H1 (cell line): Measurements from ENCODE around the gene LCOR. TPM values are rescaled to one million over a fixed set of nuclear protein-coding genes. Genes with fewer than 3 reads are reported as not detected.

ENCODE experiments used
- CTCF ChIA-PET: fragments of 300-600 bp; sonication (Branson Sonifier 250); formaldehyde crosslinking; loops from one replicate; lab custom pipeline; 2021; ENCODE audit not compliant: partially characterized antibody; lab: Charles Lee
- POLR2A ChIA-PET: fragments of 300-600 bp; sonication (Branson Sonifier 250); formaldehyde crosslinking; loops from one replicate; lab custom pipeline; 2021; ENCODE audit warnings: inconsistent platforms; ENCODE audit not compliant: partially characterized antibody; lab: Charles Lee
- DNase-seq, 2 experiments: peaks; one replicate each; pipeline versions ENCODE4 v3.0.0 to v3.0.0-alpha.2; 2010 to 2022; ENCODE audit warnings: low spot score in 2 of 2, low read depth in 1 of 2, mixed read lengths in 1 of 2
- FAIRE-seq: peaks from 2 replicates; lab custom pipeline; 2011; peaks lifted over from hg19 to GRCh38; lab: Jason Lieb, UNC
- H2AFZ ChIP-seq: 2 replicates; pipeline ENCODE4 v1.8.1; 2012; ENCODE audit warnings: low read length, inconsistent platforms
- H2AK5ac ChIP-seq: 2 replicates; pipeline ENCODE4 v1.6.1; 2013; ENCODE audit warnings: low read depth, low read length
- H2BK120ac ChIP-seq: replicated peaks from 2 replicates; pipeline ENCODE3; 2013; ENCODE audit warnings: low read depth, low read length, inconsistent platforms
- H2BK12ac ChIP-seq: 2 replicates; pipeline ENCODE4 v1.6.1; 2013; ENCODE audit warnings: low read depth, low read length
- H2BK15ac ChIP-seq: 2 replicates; pipeline ENCODE4 v1.6.1; 2013; ENCODE audit warnings: low read length
- H2BK20ac ChIP-seq: 2 replicates; pipeline ENCODE4 v1.6.1; 2013; ENCODE audit warnings: low read length
- H2BK5ac ChIP-seq: 2 replicates; pipeline ENCODE4 v1.6.1; 2013; ENCODE audit warnings: low read depth, low read length
- H3K14ac ChIP-seq: 2 replicates; pipeline ENCODE4 v1.6.1; 2013; ENCODE audit warnings: inconsistent platforms; ENCODE audit not compliant: insufficient read length
- H3K18ac ChIP-seq: 2 replicates; pipeline ENCODE4 v1.6.1; 2013; ENCODE audit warnings: low read length; ENCODE audit errors: extremely low read depth
- H3K23ac ChIP-seq: 2 replicates; pipeline ENCODE4 v1.6.1; 2013; ENCODE audit warnings: inconsistent platforms; ENCODE audit not compliant: insufficient read length
- H3K23me2 ChIP-seq: 2 replicates; pipeline ENCODE4 v1.6.1; 2013; ENCODE audit warnings: low read depth, low read length
- H3K27ac ChIP-seq: 2 replicates; pipeline ENCODE4 v1.6.1; 2011; ENCODE audit warnings: low read depth, low read length, inconsistent platforms
- H3K27me3 ChIP-seq, 4 experiments: replicated peaks in 1 of 4; 1 replicate in 1 of 4; 2 replicates in 3 of 4; pipeline versions ENCODE4 v1.6.1 to v1.8.1; 2011 to 2013; ENCODE audit warnings: low read length in 3 of 4, mild to moderate bottlenecking in 3 of 4, inconsistent platforms in 2 of 4, mixed read lengths in 2 of 4, moderate library complexity in 1 of 4; ENCODE audit not compliant: control insufficient read depth in 3 of 4, insufficient read depth in 3 of 4; ENCODE audit errors: extremely low read depth in 1 of 4
- H3K36me3 ChIP-seq, 4 experiments: 2 replicates each; pipeline versions ENCODE4 v1.6.1 to v1.8.1; 2011 to 2013; ENCODE audit warnings: mild to moderate bottlenecking in 4 of 4, low read length in 3 of 4, moderate library complexity in 2 of 4, control low read depth in 1 of 4, inconsistent platforms in 1 of 4; ENCODE audit not compliant: insufficient read depth in 4 of 4, control insufficient read depth in 2 of 4
- H3K4ac ChIP-seq: replicated peaks from 2 replicates; pipeline ENCODE3; 2013; ENCODE audit warnings: low read length, low read depth, mixed read lengths, inconsistent platforms; ENCODE audit not compliant: insufficient read length
- H3K4me1 ChIP-seq, 4 experiments: replicated peaks in 1 of 4; 1 replicate in 1 of 4; 2 replicates in 3 of 4; pipeline versions ENCODE4 v1.6.1 to v1.8.1; 2011 to 2013; ENCODE audit warnings: low read length in 3 of 4, inconsistent platforms in 2 of 4, mixed read lengths in 1 of 4; ENCODE audit not compliant: insufficient read depth in 4 of 4, control insufficient read depth in 3 of 4
- H3K4me2 ChIP-seq, 2 experiments: 2 replicates each; pipeline versions ENCODE4 v1.6.1 to v1.8.1; 2011 to 2013; ENCODE audit warnings: low read depth in 2 of 2, low read length in 2 of 2, control low read depth in 1 of 2, inconsistent platforms in 1 of 2, mild to moderate bottlenecking in 1 of 2; ENCODE audit not compliant: insufficient read depth in 1 of 2
- H3K4me3 ChIP-seq, 4 experiments: fragments of 200-600, 300-600 bp in 1 of 4; sonication (generic), shearing (Covaris generic), sonication (Bioruptor Twin) in 1 of 4; 2 replicates each; pipeline versions ENCODE4 v1.5.1 to v1.8.1; 2011 to 2016; ENCODE audit warnings: low read length in 4 of 4, low read depth in 3 of 4, control low read depth in 2 of 4, inconsistent platforms in 2 of 4, mild to moderate bottlenecking in 2 of 4, mixed read lengths in 1 of 4, moderate library complexity in 1 of 4; ENCODE audit not compliant: insufficient read depth in 2 of 4; ENCODE audit errors: extremely low read depth in 1 of 4
- H3K56ac ChIP-seq: replicated peaks from 2 replicates; pipeline ENCODE3; 2013; ENCODE audit warnings: low read depth, mild to moderate bottlenecking, mixed read lengths, low read length, inconsistent platforms; ENCODE audit not compliant: insufficient read length
- H3K79me1 ChIP-seq: 2 replicates; pipeline ENCODE4 v1.6.1; 2013; ENCODE audit warnings: low read depth, low read length, control low read depth
- H3K79me2 ChIP-seq, 2 experiments: 2 replicates each; pipeline versions ENCODE4 v1.6.1 to v1.8.1; 2012 to 2013; ENCODE audit warnings: low read length in 2 of 2, mild to moderate bottlenecking in 2 of 2, inconsistent platforms in 1 of 2; ENCODE audit not compliant: insufficient read depth in 2 of 2, control insufficient read depth in 1 of 2
- H3K9ac ChIP-seq, 4 experiments: replicated peaks in 1 of 4; 1 replicate in 1 of 4; 2 replicates in 3 of 4; pipeline versions ENCODE4 v1.6.1 to v1.8.1; 2011 to 2013; ENCODE audit warnings: low read depth in 3 of 4, low read length in 3 of 4, control low read depth in 2 of 4, mild to moderate bottlenecking in 2 of 4, moderate library complexity in 2 of 4, inconsistent platforms in 1 of 4; ENCODE audit errors: extremely low read depth in 1 of 4
- H3K9me3 ChIP-seq, 2 experiments: 2 replicates each; pipeline versions ENCODE4 v1.6.1 to v1.8.1; 2012 to 2013; ENCODE audit warnings: mild to moderate bottlenecking in 2 of 2, moderate library complexity in 2 of 2, control low read depth in 1 of 2, inconsistent platforms in 1 of 2, low read depth in 1 of 2, low read length in 1 of 2, mixed read lengths in 1 of 2; ENCODE audit not compliant: insufficient read depth in 2 of 2
- H4K20me1 ChIP-seq, 2 experiments: replicated peaks in 1 of 2; 2 replicates each; pipeline versions ENCODE3 to v1.8.1; 2011 to 2013; ENCODE audit warnings: inconsistent platforms in 2 of 2, low read length in 2 of 2, mild to moderate bottlenecking in 1 of 2; ENCODE audit not compliant: insufficient read depth in 2 of 2, control insufficient read depth in 1 of 2
- H4K5ac ChIP-seq: 2 replicates; pipeline ENCODE4 v1.6.1; 2013; ENCODE audit warnings: low read length, low read depth, mixed read lengths, inconsistent platforms; ENCODE audit not compliant: insufficient read length
- H4K8ac ChIP-seq: 2 replicates; pipeline ENCODE4 v1.8.0; 2013; ENCODE audit warnings: mild to moderate bottlenecking, moderate library complexity, low read length, inconsistent platforms; ENCODE audit not compliant: insufficient read depth; ENCODE audit errors: extremely low read depth
- H4K91ac ChIP-seq: replicated peaks from 2 replicates; pipeline ENCODE3; 2013; ENCODE audit warnings: low read length, mixed read lengths, inconsistent platforms; ENCODE audit not compliant: insufficient read length
- ASH2L ChIP-seq: fragments of 200-600, 300-600 bp; sonication (generic); IDR thresholded peaks from one replicate; pipeline ENCODE4 v1.7.1; 2017; ENCODE audit warnings: low read length
- BACH1 ChIP-seq: IDR thresholded peaks from 2 replicates; pipeline ENCODE4 v1.6.1; 2012; ENCODE audit warnings: low read length, improper control_type of control experiment
- BCL11A ChIP-seq, 2 experiments: IDR thresholded peaks; one replicate each; pipeline ENCODE4 v1.6.1; 2011; ENCODE audit warnings: low read depth in 2 of 2, low read length in 2 of 2, mild to moderate bottlenecking in 2 of 2
- CBX8 ChIP-seq: fragments of 300-800, 300-1000 bp; sonication (generic); IDR thresholded peaks from 2 replicates; pipeline ENCODE4 v1.7.1; 2016; ENCODE audit warnings: low read depth, low read length, borderline replicate concordance
- CHD1 ChIP-seq: IDR thresholded peaks from 2 replicates; pipeline ENCODE4 v1.6.1; 2012; ENCODE audit warnings: low read depth, low read length, improper control_type of control experiment
- CREB1 ChIP-seq: IDR thresholded peaks from 2 replicates; pipeline ENCODE4 v1.6.1; 2012; ENCODE audit warnings: inconsistent platforms
- EZH2 ChIP-seq: fragments of 200-600 bp; sonication (generic); IDR thresholded peaks from 2 replicates; pipeline ENCODE4 v1.7.1; 2012; ENCODE audit warnings: low read depth, mild to moderate bottlenecking, moderate library complexity, low read length, inconsistent platforms; ENCODE audit not compliant: severe bottlenecking
- HDAC6 ChIP-seq: IDR thresholded peaks from one replicate; pipeline ENCODE4 v1.7.1; 2012; ENCODE audit warnings: low read depth, mild to moderate bottlenecking, inconsistent platforms, low read length, moderate library complexity
- POLR2AphosphoS5 ChIP-seq: IDR thresholded peaks from 2 replicates; pipeline ENCODE4 v1.6.1; 2011; ENCODE audit warnings: low read depth, low read length
- SIRT6 ChIP-seq: IDR thresholded peaks from one replicate; pipeline ENCODE4 v1.7.1; 2012; ENCODE audit warnings: low read length, inconsistent platforms
- SP2 ChIP-seq: IDR thresholded peaks from 2 replicates; pipeline ENCODE4 v1.6.1; 2012; ENCODE audit warnings: mild to moderate bottlenecking, low read length, inconsistent platforms
- SRF ChIP-seq: IDR thresholded peaks from 2 replicates; pipeline ENCODE4 v1.6.1; 2011; ENCODE audit warnings: mild to moderate bottlenecking, low read depth, low read length, moderate library complexity
- TAF7 ChIP-seq: optimal IDR thresholded peaks from 2 replicates; pipeline ENCODE3; 2011; ENCODE audit warnings: low read depth, mild to moderate bottlenecking, inconsistent platforms, low read length, moderate library complexity, borderline replicate concordance
- WGBS, 2 experiments: shearing (Covaris generic) in 1 of 2; methylation state at CpG; one replicate each; pipeline versions ENCODE4 v1.1.6 to v1.1.7; 2013 to 2015; ENCODE audit warnings: low lambda C conversion rate in 2 of 2, mixed read lengths in 2 of 2, inconsistent platforms in 1 of 2, low coverage in 1 of 2, missing lambda C conversion rate in 1 of 2; ENCODE audit not compliant: insufficient replicate concordance in 2 of 2, insufficient coverage in 1 of 2, insufficient read length in 1 of 2; ENCODE audit errors: extremely low coverage in 1 of 2, missing lambda C conversion rate in 1 of 2; 5-methylcytosine and 5-hydroxymethylcytosine counted together
- polyA plus RNA-seq, 7 experiments: library from polyadenylated mRNA; depleted of rRNA in 3 of 7; stranded (reverse) in 5 of 7; unstranded in 2 of 7; fragments of >200 nt in 5 of 7; fragments of 200-250 nt in 2 of 7; gene quantifications; 1 replicate in 5 of 7; 2 replicates in 1 of 7; 4 replicates in 1 of 7; pipeline versions ENCODE4 v1.2.1 to v1.2.3, GENCODE V29; 2011 to 2013; ENCODE audit warnings: missing spikeins in 2 of 7, mixed read lengths in 2 of 7
- total RNA-seq: library from RNA; stranded (reverse); fragmentation: NEBNext Ultra II Directional; extraction: Animal tissue kit (Norgen Biotek cat#: 25700); gene quantifications from 2 replicates; pipeline ENCODE4 v1.2.1, GENCODE V29; 2021
- TF ChIP-seq, protein P1 (sequence below): IDR thresholded peaks from 2 replicates; pipeline ENCODE4 v1.6.1; 2012; ENCODE audit warnings: inconsistent platforms
- TF ChIP-seq, protein P2 (sequence below): IDR thresholded peaks from 2 replicates; pipeline ENCODE4 v1.6.1; 2011; ENCODE audit warnings: low read depth, mild to moderate bottlenecking, low read length; ENCODE audit not compliant: insufficient read depth

Gene LCOR
- total and polyA plus RNA-seq, 2 of the 8 experiments (the other 6 are each of a cell fraction or from before 2014, with no cell fraction given): 4.7 to 25.5 TPM

DNA sequence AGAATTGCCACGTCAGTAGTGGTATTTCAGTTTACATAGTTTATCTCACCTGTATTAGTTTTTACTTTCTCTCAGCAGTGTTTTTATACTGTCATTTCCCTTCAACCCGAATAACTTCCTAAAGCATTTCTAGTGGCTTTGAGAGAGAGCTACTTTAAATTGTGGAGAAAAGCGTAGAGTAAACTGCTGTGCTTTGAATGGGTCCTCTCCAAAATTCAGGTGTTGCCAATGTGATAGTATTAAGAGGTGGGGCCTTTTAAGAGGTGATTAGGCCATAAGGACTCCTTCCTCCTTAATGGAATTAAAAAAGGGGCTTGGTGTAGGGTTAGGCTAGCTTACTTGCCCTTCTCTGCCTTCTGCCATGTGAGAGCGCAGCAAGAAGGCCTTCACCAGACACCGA, 98.4 kb downstream of the LCOR start:
- H3K4me2 ChIP-seq: no peak overlapping the region
- no peak overlapping the region for H2BK5ac ChIP-seq
- H3K9me3 ChIP-seq: no peaks in the 10 kb centered on the region
- H3K23ac ChIP-seq: no peak overlapping the region
- ChIA-PET CTCF (interaction anchor here (0.9 to 1.3 kb wide), 3 partner anchors 9 to 45 kb away, joined by 3 read pairs; no protein-coding TSS in a partner anchor), POLR2A (no interaction called here)
- H2BK20ac ChIP-seq: no peak overlapping the region
- H3K23me2 ChIP-seq: no peaks in the 10 kb centered on the region
- H4K5ac ChIP-seq: no peak overlapping the region
- no peak overlapping the region for H4K8ac ChIP-seq
- no peak overlapping the region for H2BK120ac ChIP-seq
- FAIRE-seq (no peak), DNase-seq (no peak)
- no peak overlapping the region for H3K18ac ChIP-seq
- no peak overlapping the region for H2BK12ac ChIP-seq
- 84% methylated on average over 5 of the region's 5 CpGs; no CpG with 5 or more reads in 1 of the 2 experiments for whole genome bisulfite sequencing, 2 experiments
- no peaks in the 10 kb centered on the region for H4K20me1 ChIP-seq
- no peak overlapping the region for H2AFZ ChIP-seq
- no peak overlapping the region for H4K91ac ChIP-seq
- no peak overlapping the region for H3K27ac ChIP-seq
- no peak overlapping the region for H3K4ac ChIP-seq
- H3K9ac ChIP-seq: no peak overlapping the region
- H2BK15ac ChIP-seq: no peak overlapping the region
- H3K14ac ChIP-seq: no peak overlapping the region
- peaks cover 0 to 2% (median 1%) of the 10 kb centered on the region in 4 experiments; a peak in 2 of 8 replicates for H3K36me3 ChIP-seq
- H3K56ac ChIP-seq: no peak overlapping the region
- H3K79me1 ChIP-seq: no peaks in the 10 kb centered on the region
- H2AK5ac ChIP-seq: no peak overlapping the region
- H3K4me1 ChIP-seq: no peaks in the 10 kb centered on the region
- peaks cover 0 to 2% (median 0%) of the 10 kb centered on the region in 4 experiments; a peak in 1 of 7 replicates for H3K27me3 ChIP-seq
- H3K79me2 ChIP-seq: peaks cover 0 to 4% of the 10 kb centered on the region in 2 experiments; a peak in 1 of 4 replicates
- H3K4me3 ChIP-seq: no peak overlapping the region
- no peak for TF ChIP-seq BACH1
- TF ChIP-seq SP2: no peak
- TF ChIP-seq CHD1: no peak
- TF ChIP-seq SRF: no peak
- TF ChIP-seq SIRT6: no peak
- TF ChIP-seq CREB1: no peak
- no peak for TF ChIP-seq TAF7
- no peak for TF ChIP-seq BCL11A (IDR thresholded peaks at IDR 0.05; ENCODE audit: low read depth in 2 of 2, low read length in 2 of 2)
- TF ChIP-seq, protein P1, sequence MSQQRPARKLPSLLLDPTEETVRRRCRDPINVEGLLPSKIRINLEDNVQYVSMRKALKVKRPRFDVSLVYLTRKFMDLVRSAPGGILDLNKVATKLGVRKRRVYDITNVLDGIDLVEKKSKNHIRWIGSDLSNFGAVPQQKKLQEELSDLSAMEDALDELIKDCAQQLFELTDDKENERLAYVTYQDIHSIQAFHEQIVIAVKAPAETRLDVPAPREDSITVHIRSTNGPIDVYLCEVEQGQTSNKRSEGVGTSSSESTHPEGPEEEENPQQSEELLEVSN: no peak
- TF ChIP-seq ASH2L: no peak
- TF ChIP-seq, protein P2, sequence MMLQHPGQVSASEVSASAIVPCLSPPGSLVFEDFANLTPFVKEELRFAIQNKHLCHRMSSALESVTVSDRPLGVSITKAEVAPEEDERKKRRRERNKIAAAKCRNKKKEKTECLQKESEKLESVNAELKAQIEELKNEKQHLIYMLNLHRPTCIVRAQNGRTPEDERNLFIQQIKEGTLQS: no peak
- TF ChIP-seq EZH2: no peak
- TF ChIP-seq POLR2AphosphoS5: no peak
- TF ChIP-seq CBX8: no peak
- TF ChIP-seq HDAC6: no peak
